KMS-11 (cell line): ENCODE results near the gene LSM4.
A peak's percentile ranks its signal among the peaks of the same experiment; 100 is the strongest.

Experiments
- H2AFZ ChIP-seq: fragments of 200-600 bp; sonication (generic); 2 replicates; pipeline ENCODE4 v1.6.1; 2016; ENCODE audit warnings: antibody characterized with exemption, mixed run types, low read depth
- H3K27ac ChIP-seq: fragments of 200-600 bp; sonication (generic); 2 replicates; pipeline ENCODE4 v1.6.1; 2016; ENCODE audit warnings: mild to moderate bottlenecking, mixed run types
- H3K27me3 ChIP-seq: fragments of 200-600 bp; sonication (generic); 2 replicates; pipeline ENCODE4 v1.6.1; 2017; ENCODE audit warnings: mild to moderate bottlenecking, low read depth, mixed run types, moderate library complexity; ENCODE audit not compliant: insufficient read depth
- H3K36me3 ChIP-seq: fragments of 200-600 bp; sonication (generic); 2 replicates; pipeline ENCODE4 v1.6.1; 2017; ENCODE audit warnings: mild to moderate bottlenecking, mixed run types; ENCODE audit not compliant: insufficient read depth
- H3K4me1 ChIP-seq: fragments of 200-600 bp; sonication (generic); 2 replicates; pipeline ENCODE4 v1.6.1; 2016; ENCODE audit warnings: mild to moderate bottlenecking, low read depth, mixed run types; ENCODE audit not compliant: poor library complexity, severe bottlenecking
- H3K4me2 ChIP-seq: fragments of 200-600 bp; sonication (generic); 2 replicates; pipeline ENCODE4 v1.7.0; 2016; ENCODE audit warnings: mild to moderate bottlenecking, mixed run types
- H3K4me3 ChIP-seq: fragments of 200-600 bp; sonication (generic); IDR thresholded peaks from 2 replicates; pipeline ENCODE4 v1.6.1; 2017; ENCODE audit warnings: low read depth, low read length, mixed read lengths; ENCODE audit not compliant: insufficient read depth
- H3K79me2 ChIP-seq: fragments of 200-600 bp; sonication (generic); 2 replicates; pipeline ENCODE4 v1.6.1; 2016; ENCODE audit warnings: low read depth, mixed run types; ENCODE audit not compliant: insufficient read depth
- H3K9ac ChIP-seq: fragments of 200-600 bp; sonication (generic); 2 replicates; pipeline ENCODE4 v1.6.1; 2016; ENCODE audit warnings: mild to moderate bottlenecking, mixed run types
- H4K20me1 ChIP-seq: fragments of 200-600 bp; sonication (generic); 2 replicates; pipeline ENCODE4 v1.6.1; 2016; ENCODE audit warnings: mild to moderate bottlenecking, mixed run types; ENCODE audit not compliant: insufficient read depth
- CTCF ChIP-seq: fragments of 200-600 bp; sonication (generic); conservative IDR thresholded peaks from 2 replicates; pipeline ENCODE4 v1.6.1; 2017; ENCODE audit warnings: low read depth, mild to moderate bottlenecking, antibody characterized with exemption, low read length, moderate library complexity, mixed read lengths

LSM4 gene

DNA sequence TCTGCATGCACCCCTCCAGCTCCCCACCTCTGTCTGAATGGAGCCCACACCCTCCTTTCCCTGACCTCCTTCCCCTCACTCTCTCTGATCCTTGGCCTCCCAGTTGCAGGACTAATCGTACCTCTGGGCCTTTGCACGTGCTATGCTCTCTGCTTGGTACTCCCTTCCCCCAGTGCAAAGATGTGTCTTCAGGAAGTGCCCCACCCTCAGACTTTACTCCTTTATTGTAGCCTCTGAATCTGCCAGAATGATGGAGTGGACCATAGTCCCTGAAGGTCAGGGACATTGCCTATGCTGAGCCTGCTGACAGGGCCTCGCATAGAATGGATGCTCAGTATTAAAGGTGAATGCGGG is 40.1 kb downstream of the LSM4 start:
- Histone ChIP-seq H3K4me1 (peaks cover 23% of the 10 kb centered on the region), H3K9ac (peak overlapping the region; percentile 98), H3K79me2 (peaks cover 20% of the 10 kb centered on the region), H3K4me3 (no peak overlapping the region), H3K36me3 (no peaks in the 10 kb centered on the region), H3K27ac (peak overlapping the region; percentile 99), H4K20me1 (peaks cover 6% of the 10 kb centered on the region; the same call in 1 of the 2 replicates), H3K4me2 (peak overlapping the region; percentile 80), H2AFZ (no peak overlapping the region), H3K27me3 (no peaks in the 10 kb centered on the region)
- TF ChIP-seq CTCF = no peak

GRCh38 chr19:18282021-18282787 is 40.7 kb downstream of the LSM4 start:
- H3K4me1 ChIP-seq = peaks cover 23% of the 10 kb centered on the region
- no peaks in the 10 kb centered on the region for H3K27me3 ChIP-seq
- H3K36me3 ChIP-seq = no peaks in the 10 kb centered on the region
- peak overlapping the region; percentile 36; the same call in 1 of the 2 replicates for H2AFZ ChIP-seq
- no peak for TF ChIP-seq CTCF
- H3K4me3 ChIP-seq = no peak overlapping the region
- peaks cover 20% of the 10 kb centered on the region for H3K79me2 ChIP-seq
- H3K9ac ChIP-seq = peak overlapping the region; percentile 98
- peak overlapping the region; percentile 80 for H3K4me2 ChIP-seq
- peaks cover 6% of the 10 kb centered on the region; the same call in 1 of the 2 replicates for H4K20me1 ChIP-seq
- H3K27ac ChIP-seq = peak overlapping the region; percentile 99

GRCh38 chr19:18281082-18282020 is 41.5 kb downstream of the LSM4 start, which contains the start of gene JUND:
JUND (minus strand) TSS chr19:18281622; CDS start chr19:18281484, 138 bp downstream.
- H4K20me1 ChIP-seq = peaks cover 6% of the 10 kb centered on the region; the same call in 1 of the 2 replicates
- no peaks in the 10 kb centered on the region for H3K27me3 ChIP-seq
- peak within 1 kb of the TSS; percentile 80 for H3K4me2 ChIP-seq
- H3K9ac ChIP-seq = peak within 1 kb of the TSS; percentile 98
- no peaks in the 10 kb centered on the region for H3K36me3 ChIP-seq
- no peak for TF ChIP-seq CTCF
- H3K4me1 ChIP-seq = peaks cover 23% of the 10 kb centered on the region
- peak within 1 kb of the TSS; percentile 36; the same call in 1 of the 2 replicates for H2AFZ ChIP-seq
- no peak within 1 kb of the TSS for H3K4me3 ChIP-seq
- peak within 1 kb of the TSS; percentile 99 for H3K27ac ChIP-seq
- H3K79me2 ChIP-seq = peaks cover 20% of the 10 kb centered on the region

DNA sequence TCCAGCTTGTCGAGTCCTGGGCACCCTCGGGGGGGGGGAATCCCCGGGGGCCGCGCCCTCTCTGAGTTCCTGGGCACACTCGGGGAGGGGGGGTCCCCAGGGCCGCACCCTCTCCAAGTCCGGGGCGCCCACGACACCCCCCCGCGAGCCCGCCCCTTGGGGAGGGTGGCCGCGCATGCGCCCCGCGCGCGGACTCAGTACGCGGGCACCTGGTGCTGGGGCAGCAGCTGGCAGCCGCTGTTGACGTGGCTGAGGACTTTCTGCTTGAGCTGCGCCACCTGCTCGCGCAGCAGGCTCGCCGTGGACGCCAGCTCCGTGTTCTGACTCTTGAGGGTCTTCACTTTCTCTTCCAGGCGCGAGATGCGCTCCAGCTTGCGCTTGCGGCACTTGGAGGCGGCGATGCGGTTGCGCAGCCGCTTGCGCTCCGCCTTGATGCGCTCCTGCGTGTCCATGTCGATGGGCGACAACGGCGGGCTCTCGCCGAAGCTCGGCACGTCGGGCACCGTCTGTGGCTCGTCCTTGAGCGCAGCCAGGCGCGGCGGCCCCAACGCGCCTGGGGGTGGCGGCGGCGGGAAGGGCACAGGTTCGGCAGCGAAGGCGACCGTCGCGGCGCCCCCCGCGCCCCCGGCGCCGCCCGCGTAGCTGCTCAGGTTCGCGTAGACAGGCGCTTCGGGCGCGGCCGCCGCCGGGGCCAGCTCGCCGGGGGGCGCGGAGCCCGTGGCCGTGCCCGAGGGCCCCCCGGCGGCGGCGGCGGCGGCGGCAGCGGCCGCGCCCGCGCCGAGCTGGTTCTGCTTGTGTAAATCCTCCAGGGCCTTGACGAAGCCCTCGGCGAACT is 42.4 kb downstream of the LSM4 start:
- no peaks in the 10 kb centered on the region for H3K27me3 ChIP-seq
- H3K4me1 ChIP-seq = peaks cover 23% of the 10 kb centered on the region
- H4K20me1 ChIP-seq = peaks cover 6% of the 10 kb centered on the region; the same call in 1 of the 2 replicates
- H2AFZ ChIP-seq = no peak overlapping the region
- H3K79me2 ChIP-seq = peaks cover 20% of the 10 kb centered on the region
- H3K4me3 ChIP-seq = no peak overlapping the region
- peak overlapping the region; percentile 98 for H3K9ac ChIP-seq
- H3K4me2 ChIP-seq = peak overlapping the region; percentile 70
- no peaks in the 10 kb centered on the region for H3K36me3 ChIP-seq
- TF ChIP-seq CTCF = no peak
- peak overlapping the region; percentile 97 for H3K27ac ChIP-seq
